ENCODE data around the gene ZNG1C.
"Not testable (repeated sequence)": the region's sequence is repeated elsewhere in the genome, so short reads cannot be mapped to it uniquely, and the experiment has no call there.

ZNG1C gene

GRCh38 chr9:68342265-68343025 is 100.7 kb downstream of the ZNG1C start:
- DNase-seq (ENCODE audit: low read depth): not testable (repeated sequence)

- not testable (repeated sequence) for DNase-seq (ENCODE audit: low read depth)
Observed at GRCh38 chr9:68343242-68343641, 101.5 kb downstream of the ZNG1C start.

GRCh38 chr9:68343992-68344391 is 102.2 kb downstream of the ZNG1C start:
- not testable (repeated sequence) for DNase-seq (ENCODE audit: low read depth)

All from T follicular helper cell (primary cell).